Measurements from ENCODE around the gene SULF2.
A peak's percentile ranks its signal among the peaks of the same experiment; 100 is the strongest.

Gene SULF2

GRCh38 chr20:47667086-47667485, 118.2 kb downstream of the SULF2 start:
- no peak overlapping the region for H3K4me3 ChIP-seq (ENCODE audit: low read depth, low read length)
- TF ChIP-seq CTCF (IDR thresholded peaks at IDR 0.05; ENCODE audit: borderline replicate concordance, insufficient read depth, low read depth, low read length): no peak

GRCh38 chr20:47666304-47666703, 119.0 kb downstream of the SULF2 start:
- no peak overlapping the region for H3K4me3 ChIP-seq (ENCODE audit: low read depth, low read length)
- TF ChIP-seq CTCF (IDR thresholded peaks at IDR 0.05; ENCODE audit: borderline replicate concordance, insufficient read depth, low read depth, low read length): no peak

GRCh38 chr20:47665221-47665991, 119.9 kb downstream of the SULF2 start:
- no peak for TF ChIP-seq CTCF (IDR thresholded peaks at IDR 0.05; ENCODE audit: borderline replicate concordance, insufficient read depth, low read depth, low read length)
- H3K4me3 ChIP-seq (ENCODE audit: low read depth, low read length): no peak overlapping the region

GRCh38 chr20:47664744-47665143, 120.5 kb downstream of the SULF2 start:
- no peak for TF ChIP-seq CTCF (IDR thresholded peaks at IDR 0.05; ENCODE audit: borderline replicate concordance, insufficient read depth, low read depth, low read length)
- H3K4me3 ChIP-seq (ENCODE audit: low read depth, low read length): no peak overlapping the region

GRCh38 chr20:47664068-47664437, 121.2 kb downstream of the SULF2 start:
- TF ChIP-seq CTCF (IDR thresholded peaks at IDR 0.05; ENCODE audit: borderline replicate concordance, insufficient read depth, low read depth, low read length): no peak
- H3K4me3 ChIP-seq (ENCODE audit: low read depth, low read length): no peak overlapping the region

- TF ChIP-seq CTCF (IDR thresholded peaks at IDR 0.05; ENCODE audit: borderline replicate concordance, insufficient read depth, low read depth, low read length): peak; percentile 95
- H3K4me3 ChIP-seq (ENCODE audit: low read depth, low read length): no peak overlapping the region
Measured at GRCh38 chr20:47663354-47664067, 121.8 kb downstream of the SULF2 start.

All from GM12875 (cell line).